ENCODE measurements around the gene EI24.

EI24 gene

DNA sequence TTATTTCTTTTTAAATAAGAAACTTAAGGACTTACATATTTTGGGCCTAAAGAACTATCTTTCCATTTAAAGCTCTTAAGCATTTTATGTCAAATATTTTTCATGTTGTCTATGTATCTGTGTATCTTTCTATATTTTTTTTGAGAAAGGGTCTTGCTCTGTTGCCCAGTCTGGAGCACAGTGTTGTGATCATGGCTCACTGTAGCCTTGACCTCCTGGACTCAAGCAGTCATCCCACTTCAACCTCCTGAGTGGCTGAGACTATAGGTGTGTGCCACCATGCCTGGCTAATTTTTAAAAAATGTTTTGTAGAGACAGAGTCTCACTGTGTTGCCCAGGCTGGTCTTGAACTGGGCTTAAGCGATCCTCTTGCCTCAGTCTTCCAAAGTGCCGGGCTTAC lies 31.4 kb downstream of the EI24 start:
- peaks cover 92% of the 10 kb centered on the region for H3K36me3 ChIP-seq (ENCODE audit: control insufficient read depth, insufficient read depth, low read length)
- H3K9ac ChIP-seq (ENCODE audit: low read length) = no peak overlapping the region
- H3K4me3 ChIP-seq (ENCODE audit: low read depth, low read length) = no peak overlapping the region
- no peak overlapping the region for H3K27ac ChIP-seq (ENCODE audit: low read depth, low read length)
- no peaks in the 10 kb centered on the region for H3K9me3 ChIP-seq (ENCODE audit: control insufficient read depth, insufficient read depth, low read depth, low read length)
- no peaks in the 10 kb centered on the region for H3K27me3 ChIP-seq (ENCODE audit: control insufficient read depth, insufficient read depth, low read length)
- no peaks in the 10 kb centered on the region for H3K4me1 ChIP-seq (ENCODE audit: control insufficient read depth, insufficient read depth, low read length)

DNA sequence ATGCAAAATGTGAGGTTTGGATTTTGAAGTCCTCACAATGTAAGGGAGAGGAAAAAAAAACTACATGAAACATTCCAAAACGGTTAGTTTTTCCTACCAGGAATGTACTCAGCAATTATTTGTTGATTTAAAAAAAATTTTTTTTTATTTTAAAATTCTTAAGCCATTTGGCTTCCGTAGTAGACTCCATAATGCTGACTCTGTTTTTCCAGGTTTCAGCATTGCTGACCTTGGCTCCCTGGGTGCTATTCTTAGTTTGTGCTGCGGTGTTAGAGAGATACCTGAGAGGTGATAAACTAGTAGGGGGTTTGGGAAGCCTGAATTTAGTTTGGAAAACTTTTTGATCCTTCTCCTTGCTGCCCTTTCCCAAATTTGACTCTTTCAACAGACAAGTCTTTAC lies 33.9 kb downstream of the EI24 start:
- Histone ChIP-seq H3K4me1 (ENCODE audit: control insufficient read depth, insufficient read depth, low read length) (no peaks in the 10 kb centered on the region), H3K27me3 (ENCODE audit: control insufficient read depth, insufficient read depth, low read length) (no peaks in the 10 kb centered on the region), H3K36me3 (ENCODE audit: control insufficient read depth, insufficient read depth, low read length) (peaks cover 94% of the 10 kb centered on the region), H3K4me3 (ENCODE audit: low read depth, low read length) (no peak overlapping the region), H3K9me3 (ENCODE audit: control insufficient read depth, insufficient read depth, low read depth, low read length) (no peaks in the 10 kb centered on the region), H3K27ac (ENCODE audit: low read depth, low read length) (no peak overlapping the region), H3K9ac (ENCODE audit: low read length) (no peak overlapping the region)

DNA sequence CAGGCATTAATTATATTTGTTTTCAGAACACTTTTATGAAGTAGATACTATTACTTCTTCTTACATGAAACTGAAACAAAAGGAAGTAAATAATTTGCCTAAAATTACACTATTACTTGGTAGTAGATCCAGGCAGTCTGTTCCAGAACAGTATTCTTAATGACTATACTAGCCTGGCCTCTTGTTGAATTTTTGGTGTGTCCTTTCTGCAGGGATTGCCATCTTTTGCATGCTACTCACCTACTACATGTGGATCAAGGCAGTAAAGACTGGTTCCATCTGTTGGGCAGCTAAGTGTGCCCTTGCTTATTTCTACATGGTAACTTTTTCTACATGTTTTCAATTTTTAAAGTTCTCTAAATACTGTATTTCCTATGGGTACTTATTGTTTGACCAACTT lies 36.1 kb downstream of the EI24 start:
- H3K4me1 ChIP-seq (ENCODE audit: control insufficient read depth, insufficient read depth, low read length) = no peaks in the 10 kb centered on the region
- H3K27me3 ChIP-seq (ENCODE audit: control insufficient read depth, insufficient read depth, low read length) = no peaks in the 10 kb centered on the region
- H3K36me3 ChIP-seq (ENCODE audit: control insufficient read depth, insufficient read depth, low read length) = peaks cover 98% of the 10 kb centered on the region
- no peaks in the 10 kb centered on the region for H3K9me3 ChIP-seq (ENCODE audit: control insufficient read depth, insufficient read depth, low read depth, low read length)
- H3K9ac ChIP-seq (ENCODE audit: low read length) = no peak overlapping the region
- H3K27ac ChIP-seq (ENCODE audit: low read depth, low read length) = no peak overlapping the region
- H3K4me3 ChIP-seq (ENCODE audit: low read depth, low read length) = no peak overlapping the region

DNA sequence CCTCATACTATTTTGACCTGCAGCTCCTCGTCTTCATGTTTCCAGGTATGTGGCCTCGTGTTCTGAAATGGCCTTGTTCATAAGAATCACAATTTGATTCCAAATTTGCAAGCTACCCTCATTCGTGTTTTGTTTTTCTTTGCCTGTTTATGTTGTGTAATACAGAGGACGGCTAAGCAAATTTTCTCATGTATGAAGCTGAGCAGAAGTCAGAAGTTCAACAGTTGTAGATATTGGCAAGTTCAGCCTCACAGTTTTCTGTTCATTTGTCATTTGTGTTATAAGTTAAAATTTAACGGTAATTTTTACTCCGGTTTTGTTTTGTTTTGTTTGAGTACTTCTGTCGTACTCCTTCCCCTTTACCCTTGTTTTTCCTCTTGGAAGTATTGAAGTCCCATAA lies 40.3 kb downstream of the EI24 start:
- no peak overlapping the region for H3K4me3 ChIP-seq (ENCODE audit: low read depth, low read length)

GRCh38 chr11:125618383-125618782 lies 49.1 kb downstream of the EI24 start:
- H3K36me3 ChIP-seq (ENCODE audit: control insufficient read depth, insufficient read depth, low read length) = peaks cover 92% of the 10 kb centered on the region
- no peaks in the 10 kb centered on the region for H3K4me1 ChIP-seq (ENCODE audit: control insufficient read depth, insufficient read depth, low read length)
- H3K27ac ChIP-seq (ENCODE audit: low read depth, low read length) = no peak overlapping the region
- H3K9me3 ChIP-seq (ENCODE audit: control insufficient read depth, insufficient read depth, low read depth, low read length) = no peaks in the 10 kb centered on the region
- no peaks in the 10 kb centered on the region for H3K27me3 ChIP-seq (ENCODE audit: control insufficient read depth, insufficient read depth, low read length)
- no peak overlapping the region for H3K4me3 ChIP-seq (ENCODE audit: low read depth, low read length)
- H3K9ac ChIP-seq (ENCODE audit: low read length) = no peak overlapping the region

More for the DNA sequence above, 40.3 kb downstream of the EI24 start:
- Histone ChIP-seq H3K27ac (ENCODE audit: low read depth, low read length) (no peak overlapping the region), H3K27me3 (ENCODE audit: control insufficient read depth, insufficient read depth, low read length) (no peaks in the 10 kb centered on the region), H3K9ac (ENCODE audit: low read length) (no peak overlapping the region), H3K4me1 (ENCODE audit: control insufficient read depth, insufficient read depth, low read length) (no peaks in the 10 kb centered on the region), H3K9me3 (ENCODE audit: control insufficient read depth, insufficient read depth, low read depth, low read length) (no peaks in the 10 kb centered on the region), H3K36me3 (ENCODE audit: control insufficient read depth, insufficient read depth, low read length) (peaks cover 98% of the 10 kb centered on the region)

DNA sequence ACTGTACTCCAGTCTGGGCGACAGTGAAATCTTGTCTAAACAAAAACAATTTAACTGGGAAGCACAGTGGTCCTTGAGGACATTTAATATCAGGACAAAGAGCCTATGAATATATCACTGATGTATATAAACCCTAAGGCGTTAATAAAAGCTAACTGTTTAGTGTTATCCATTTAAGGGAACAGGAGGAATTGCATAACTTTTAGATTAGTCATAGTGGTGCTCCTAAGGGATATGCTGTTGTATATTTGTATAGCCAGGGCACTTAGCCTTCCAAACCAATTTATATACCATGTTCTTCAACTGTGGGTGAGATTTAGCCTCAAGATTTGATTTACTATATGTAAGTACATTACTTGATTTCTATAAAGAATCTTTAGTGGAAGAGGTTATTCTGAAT lies 52.7 kb downstream of the EI24 start:
- Histone ChIP-seq H3K4me3 (ENCODE audit: low read depth, low read length) (no peak overlapping the region), H3K4me1 (ENCODE audit: control insufficient read depth, insufficient read depth, low read length) (peaks cover 6% of the 10 kb centered on the region; the same call in 1 of the 2 replicates), H3K36me3 (ENCODE audit: control insufficient read depth, insufficient read depth, low read length) (peaks cover 58% of the 10 kb centered on the region), H3K9me3 (ENCODE audit: control insufficient read depth, insufficient read depth, low read depth, low read length) (no peaks in the 10 kb centered on the region), H3K27ac (ENCODE audit: low read depth, low read length) (no peak overlapping the region), H3K9ac (ENCODE audit: low read length) (no peak overlapping the region), H3K27me3 (ENCODE audit: control insufficient read depth, insufficient read depth, low read length) (no peaks in the 10 kb centered on the region)

DNA sequence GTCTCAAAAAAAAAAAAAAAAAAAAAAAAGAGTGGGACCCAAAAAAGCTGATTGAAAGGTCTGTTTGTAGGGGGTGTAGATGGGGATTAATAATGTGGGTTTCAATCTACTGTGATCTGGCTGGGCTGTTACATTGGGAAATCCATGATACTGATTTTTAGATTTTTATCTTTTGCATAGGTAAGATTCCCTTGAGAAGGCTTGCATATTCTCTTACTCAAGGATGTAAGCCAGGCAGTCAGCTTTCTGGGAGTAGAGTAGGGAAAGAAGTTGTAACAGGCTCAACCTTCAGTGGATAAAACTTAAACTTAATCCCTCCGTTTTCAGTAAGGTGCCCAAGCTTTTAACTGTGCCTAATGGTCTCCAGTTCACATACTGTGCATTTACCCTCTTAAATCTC lies 53.8 kb downstream of the EI24 start:
- no peak overlapping the region for H3K4me3 ChIP-seq (ENCODE audit: low read depth, low read length)
- H3K4me1 ChIP-seq (ENCODE audit: control insufficient read depth, insufficient read depth, low read length) = peaks cover 12% of the 10 kb centered on the region; the same call in 1 of the 2 replicates
- H3K36me3 ChIP-seq (ENCODE audit: control insufficient read depth, insufficient read depth, low read length) = peaks cover 52% of the 10 kb centered on the region
- H3K9me3 ChIP-seq (ENCODE audit: control insufficient read depth, insufficient read depth, low read depth, low read length) = no peaks in the 10 kb centered on the region
- H3K9ac ChIP-seq (ENCODE audit: low read length) = no peak overlapping the region
- H3K27ac ChIP-seq (ENCODE audit: low read depth, low read length) = no peak overlapping the region
- H3K27me3 ChIP-seq (ENCODE audit: control insufficient read depth, insufficient read depth, low read length) = no peaks in the 10 kb centered on the region

DNA sequence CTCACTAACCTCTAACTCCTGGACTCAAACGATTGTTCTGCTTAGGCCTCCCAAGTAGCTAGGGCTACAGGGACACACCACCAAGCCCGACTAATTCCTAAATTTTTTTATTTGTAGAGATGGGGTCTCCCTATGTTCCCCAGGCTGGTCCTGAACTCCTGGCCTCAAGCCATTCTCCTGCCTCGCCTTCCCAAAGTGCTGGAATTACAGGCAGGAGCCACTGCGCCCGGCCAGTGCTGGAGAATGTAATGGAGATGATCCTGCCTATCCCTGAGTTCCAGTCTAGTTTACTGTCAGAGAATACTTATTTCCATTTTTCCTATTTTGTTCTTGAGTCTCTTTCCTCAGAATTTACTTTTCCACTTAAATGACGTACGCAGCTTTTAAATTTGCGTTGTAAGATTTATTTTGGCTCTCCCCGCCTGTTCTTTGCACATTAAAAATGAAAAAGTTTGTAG lies 55.5 kb downstream of the EI24 start, which contains the start of gene CHEK1:
Gene CHEK1 (plus strand): TSS at position 408 of the 458 bp plus-strand sequence. CDS start 1,606 bp downstream, outside the sequence.
- H3K4me1 ChIP-seq (ENCODE audit: control insufficient read depth, insufficient read depth, low read length) = peaks cover 12% of the 10 kb centered on the region; the same call in 1 of the 2 replicates
- H3K9ac ChIP-seq (ENCODE audit: low read length) = peak within 1 kb of the TSS; percentile 96
- H3K9me3 ChIP-seq (ENCODE audit: control insufficient read depth, insufficient read depth, low read depth, low read length) = no peaks in the 10 kb centered on the region
- H3K4me3 ChIP-seq (ENCODE audit: low read depth, low read length) = peak within 1 kb of the TSS; percentile 87
- H3K36me3 ChIP-seq (ENCODE audit: control insufficient read depth, insufficient read depth, low read length) = peaks cover 50% of the 10 kb centered on the region
- no peaks in the 10 kb centered on the region for H3K27me3 ChIP-seq (ENCODE audit: control insufficient read depth, insufficient read depth, low read length)
- peak within 1 kb of the TSS; percentile 87 for H3K27ac ChIP-seq (ENCODE audit: low read depth, low read length)

- no peaks in the 10 kb centered on the region for H3K27me3 ChIP-seq (ENCODE audit: control insufficient read depth, insufficient read depth, low read length)
- H3K27ac ChIP-seq (ENCODE audit: low read depth, low read length) = peak overlapping the region; percentile 87
- peaks cover 50% of the 10 kb centered on the region for H3K36me3 ChIP-seq (ENCODE audit: control insufficient read depth, insufficient read depth, low read length)
- H3K9ac ChIP-seq (ENCODE audit: low read length) = peak overlapping the region; percentile 96
- H3K4me1 ChIP-seq (ENCODE audit: control insufficient read depth, insufficient read depth, low read length) = peaks cover 12% of the 10 kb centered on the region; the same call in 1 of the 2 replicates
- peak overlapping the region; percentile 87 for H3K4me3 ChIP-seq (ENCODE audit: low read depth, low read length)
- no peaks in the 10 kb centered on the region for H3K9me3 ChIP-seq (ENCODE audit: control insufficient read depth, insufficient read depth, low read depth, low read length)
These were observed 56.0 kb downstream of the EI24 start for GRCh38 chr11:125625225-125625629.

DNA sequence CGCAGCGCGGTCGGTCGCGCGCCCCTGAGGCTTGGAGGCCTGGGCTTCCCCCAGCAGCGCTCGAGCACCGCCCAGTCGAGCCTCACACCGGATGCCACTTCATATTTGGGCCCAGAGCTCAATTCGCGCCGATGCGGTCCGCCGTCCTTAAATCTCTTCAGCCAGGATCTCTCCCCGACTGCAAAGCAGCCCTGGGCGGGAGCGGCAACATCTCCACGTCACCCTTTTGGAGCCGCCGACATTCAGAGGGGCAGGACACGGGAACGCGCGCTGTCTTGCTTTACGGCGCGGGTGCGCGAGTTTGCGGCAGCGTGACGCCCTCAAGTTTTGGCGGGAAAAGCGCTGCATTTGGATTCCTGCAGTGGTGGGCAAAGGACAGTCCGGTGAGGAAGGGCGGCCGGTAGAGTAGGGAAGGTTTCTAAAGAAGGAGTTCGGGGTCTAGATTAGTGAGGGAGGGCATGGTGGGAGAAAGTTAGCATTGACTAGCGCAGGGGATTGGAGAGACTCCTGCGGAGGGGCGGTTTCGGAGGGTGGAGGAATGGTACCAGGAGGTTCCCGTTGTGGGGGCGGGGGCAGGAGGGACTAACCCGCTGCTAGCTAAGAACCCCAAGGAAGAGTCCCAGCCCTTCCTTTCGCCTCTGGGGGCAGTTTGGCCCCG lies 56.5 kb downstream of the EI24 start:
- Histone ChIP-seq H3K27ac (ENCODE audit: low read depth, low read length) (peak overlapping the region; percentile 87), H3K9me3 (ENCODE audit: control insufficient read depth, insufficient read depth, low read depth, low read length) (no peaks in the 10 kb centered on the region), H3K9ac (ENCODE audit: low read length) (peak overlapping the region; percentile 96), H3K4me3 (ENCODE audit: low read depth, low read length) (peak overlapping the region; percentile 87), H3K36me3 (ENCODE audit: control insufficient read depth, insufficient read depth, low read length) (peaks cover 50% of the 10 kb centered on the region), H3K27me3 (ENCODE audit: control insufficient read depth, insufficient read depth, low read length) (no peaks in the 10 kb centered on the region), H3K4me1 (ENCODE audit: control insufficient read depth, insufficient read depth, low read length) (peaks cover 12% of the 10 kb centered on the region; the same call in 1 of the 2 replicates)

- peak overlapping the region; percentile 96 for H3K9ac ChIP-seq (ENCODE audit: low read length)
- H3K9me3 ChIP-seq (ENCODE audit: control insufficient read depth, insufficient read depth, low read depth, low read length) = no peaks in the 10 kb centered on the region
- peaks cover 12% of the 10 kb centered on the region; the same call in 1 of the 2 replicates for H3K4me1 ChIP-seq (ENCODE audit: control insufficient read depth, insufficient read depth, low read length)
- peak overlapping the region; percentile 87 for H3K27ac ChIP-seq (ENCODE audit: low read depth, low read length)
- no peaks in the 10 kb centered on the region for H3K27me3 ChIP-seq (ENCODE audit: control insufficient read depth, insufficient read depth, low read length)
- peaks cover 50% of the 10 kb centered on the region for H3K36me3 ChIP-seq (ENCODE audit: control insufficient read depth, insufficient read depth, low read length)
- peak overlapping the region; percentile 87 for H3K4me3 ChIP-seq (ENCODE audit: low read depth, low read length)
These were observed 57.1 kb downstream of the EI24 start for GRCh38 chr11:125626288-125626950.
